Inflammatory macrophage treated with lipopolysaccharide for 4 hours (primary cell): Measurements from ENCODE around the gene INPP4B.

Source experiments
- DNase-seq: peaks from one replicate; pipeline ENCODE4 v3.0.0-alpha.2; 2020

INPP4B gene

DNA sequence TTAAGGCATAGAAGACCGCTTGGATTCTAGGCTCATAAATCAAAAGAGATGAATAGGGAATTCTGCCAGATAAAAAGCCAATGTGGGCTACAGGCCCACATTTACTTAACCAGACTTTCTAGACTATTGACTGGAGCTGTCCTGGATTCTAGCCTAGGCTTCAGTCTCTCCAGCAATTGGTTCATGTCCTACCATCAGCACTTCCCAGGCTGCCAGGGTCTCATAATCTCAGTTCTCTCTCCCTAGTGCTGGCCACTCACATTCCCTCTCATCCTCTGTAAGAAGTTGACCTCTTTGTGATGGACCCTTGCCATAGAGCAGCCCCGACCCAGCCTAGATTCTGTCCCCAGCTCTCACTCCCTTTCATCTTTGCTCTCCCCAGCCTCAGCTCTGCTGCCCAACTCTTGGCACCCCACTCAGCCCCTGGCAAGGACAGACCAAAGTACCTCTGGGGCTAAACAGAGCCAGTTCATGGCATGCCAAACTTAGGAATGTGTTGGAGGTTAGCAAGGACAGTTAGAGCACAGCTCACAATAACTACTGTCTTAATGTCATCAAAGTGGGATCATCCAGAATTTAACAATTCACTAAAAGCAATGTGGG, 396.2 kb downstream of the INPP4B start:
- DNase-seq, result no peak

DNA sequence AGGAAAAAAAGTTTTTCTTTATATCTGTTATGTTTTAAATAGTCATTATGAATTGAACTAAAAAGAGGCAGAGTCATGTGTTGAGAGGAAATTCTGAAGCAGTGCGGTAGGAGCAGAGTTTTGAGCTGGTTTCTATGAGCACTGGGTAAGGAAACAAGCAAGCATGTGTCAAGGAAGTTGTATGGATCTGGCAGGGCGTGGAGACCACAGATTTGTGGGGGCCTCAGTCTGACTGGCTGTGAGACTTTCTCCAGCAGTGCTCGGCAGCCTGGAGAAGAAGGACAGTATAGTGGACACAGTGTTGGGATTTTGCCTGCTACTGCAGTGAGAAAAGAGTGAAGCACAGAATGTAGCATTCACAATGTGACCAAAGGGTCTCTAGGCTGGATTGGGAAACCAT, 399.1 kb downstream of the INPP4B start:
- DNase-seq, result no peak

DNA sequence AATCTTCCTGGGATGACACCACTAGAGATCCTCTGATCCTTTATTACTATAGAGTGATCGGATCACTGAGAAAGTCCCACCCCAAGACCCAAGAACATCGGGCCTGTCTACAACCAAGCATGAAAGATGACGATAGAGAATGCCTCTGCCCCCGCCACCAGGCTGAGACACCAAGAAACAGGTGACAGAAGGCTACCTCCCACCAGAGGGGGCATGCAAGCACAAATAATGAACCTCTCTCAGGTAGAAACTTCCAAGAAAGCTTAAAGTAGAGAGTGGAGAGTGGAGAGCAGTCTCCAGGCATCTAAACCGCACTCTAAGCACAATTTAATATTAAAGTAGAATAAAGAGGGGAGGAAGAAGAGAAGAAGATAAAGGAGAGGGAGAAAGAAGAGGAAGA, 402.6 kb downstream of the INPP4B start:
- no peak for DNase-seq

DNA sequence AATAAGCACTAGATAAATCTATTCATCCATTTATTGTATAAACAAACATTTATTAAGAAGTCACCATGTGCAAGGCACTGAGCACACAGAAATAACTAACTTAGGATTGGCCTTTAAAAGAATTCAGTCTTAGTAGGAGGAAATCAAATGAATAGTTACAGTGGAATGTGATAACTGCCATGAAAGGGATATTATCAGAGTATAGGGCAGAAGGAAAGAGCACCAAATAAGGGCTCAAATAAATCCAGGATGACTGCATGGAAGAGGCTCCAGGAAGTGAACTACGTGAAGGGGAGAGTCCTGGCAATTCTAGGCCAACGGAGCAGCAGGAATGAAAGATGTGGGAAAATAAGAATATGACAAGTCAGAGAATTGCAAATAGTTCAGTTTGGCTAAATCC, 406.0 kb downstream of the INPP4B start:
- DNase-seq, result no peak

DNA sequence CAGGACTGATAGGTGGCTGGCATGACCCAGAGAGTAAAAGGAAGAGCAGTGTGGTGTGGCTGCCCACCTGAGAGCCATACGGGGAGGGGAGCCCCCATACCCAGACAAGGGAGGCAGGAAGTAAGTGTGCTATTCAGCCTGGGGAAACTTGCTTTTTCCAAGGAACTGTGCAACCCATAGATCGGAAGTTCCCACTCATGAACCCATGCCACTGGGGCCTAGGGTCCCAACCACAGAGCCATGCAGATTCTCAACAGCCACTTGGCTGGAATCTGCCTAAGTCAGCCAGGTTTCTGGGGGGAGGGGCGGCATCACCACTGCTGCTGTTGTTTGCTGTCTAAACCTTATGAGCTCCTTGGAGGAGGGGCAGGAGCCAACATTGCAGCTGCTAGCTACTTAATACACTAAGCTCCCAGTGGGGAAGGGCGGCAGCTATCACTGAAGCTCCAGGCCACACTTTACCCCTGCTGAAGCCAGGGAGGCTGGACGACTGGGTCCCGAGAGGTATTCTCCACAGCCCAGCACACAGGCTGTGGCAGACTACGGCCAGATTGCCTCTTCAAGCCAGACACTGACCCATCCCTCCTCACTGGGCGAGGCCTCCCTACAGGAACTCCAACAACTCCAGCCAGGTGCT, 410.4 kb downstream of the INPP4B start:
- DNase-seq, result no peak

DNA sequence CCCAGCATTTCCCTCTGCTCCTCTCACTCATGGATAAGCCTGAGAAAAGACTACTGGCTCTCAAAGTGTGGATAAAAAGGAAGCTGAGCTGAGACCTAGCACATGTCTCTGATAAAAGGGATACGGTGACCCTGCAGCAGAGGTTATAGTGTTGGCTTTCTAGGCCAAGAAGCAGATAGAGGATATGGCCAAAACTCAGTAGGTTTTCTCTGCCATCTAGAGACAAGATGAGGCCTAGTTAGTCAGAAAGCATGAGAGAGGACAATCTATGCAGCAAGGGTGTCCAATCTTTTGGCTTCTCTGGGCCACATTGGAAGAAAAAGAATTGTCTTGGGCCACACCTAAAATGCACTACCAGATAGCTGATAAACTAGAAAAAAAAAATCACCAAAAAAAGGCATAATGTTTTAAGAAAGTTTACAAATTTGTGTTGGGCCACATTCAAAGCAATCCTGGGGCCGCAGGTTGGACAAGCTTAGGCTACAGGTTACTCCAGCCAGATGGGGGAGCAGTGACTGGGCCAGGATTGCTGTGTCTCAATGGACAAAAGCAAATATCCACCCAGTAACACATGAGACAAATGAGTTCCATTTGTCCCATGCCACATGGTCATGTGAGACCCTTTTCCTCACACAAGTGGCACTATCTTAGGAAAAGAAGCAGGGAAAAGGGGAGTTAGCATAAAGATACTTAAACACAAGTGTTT, 411.4 kb downstream of the INPP4B start:
- DNase-seq, result no peak

DNA sequence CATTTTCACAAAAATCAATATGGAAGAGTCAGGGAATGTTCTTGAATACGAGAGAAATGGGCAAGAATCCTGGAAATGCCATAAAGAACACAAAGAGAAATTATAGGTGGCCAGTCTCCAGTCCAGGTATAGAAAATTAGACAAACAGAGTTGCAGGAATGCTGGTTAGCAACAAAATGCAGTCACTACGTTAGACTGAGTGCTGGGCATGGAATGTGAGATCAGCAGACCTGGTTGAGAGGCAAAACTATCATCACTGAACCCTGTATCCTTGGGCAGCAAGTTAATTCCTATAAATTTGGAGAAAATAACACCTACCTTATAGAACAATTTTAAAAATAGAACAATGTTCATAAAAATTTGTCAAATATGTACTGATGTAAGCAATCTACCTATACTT, 417.4 kb downstream of the INPP4B start:
- no peak for DNase-seq

DNA sequence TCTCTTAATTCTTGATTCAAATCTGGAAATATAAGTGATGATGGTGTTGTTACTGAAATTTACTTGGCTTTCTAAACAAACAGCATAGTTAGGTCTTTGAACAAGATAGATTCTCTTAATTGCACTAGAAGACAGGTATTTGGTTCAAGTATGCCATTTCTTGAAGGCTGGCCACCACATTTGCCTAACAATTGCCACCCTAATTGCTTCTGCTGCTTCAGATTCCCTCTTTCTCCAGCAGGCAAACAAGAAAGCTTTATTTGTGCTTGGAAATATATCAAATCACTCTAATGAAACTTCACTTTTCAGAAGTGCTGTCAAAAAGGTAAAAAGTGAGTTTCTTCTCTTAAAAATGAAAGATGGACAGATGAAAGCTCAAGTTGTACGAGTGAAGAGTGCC, 418.6 kb downstream of the INPP4B start:
- no peak for DNase-seq

DNA sequence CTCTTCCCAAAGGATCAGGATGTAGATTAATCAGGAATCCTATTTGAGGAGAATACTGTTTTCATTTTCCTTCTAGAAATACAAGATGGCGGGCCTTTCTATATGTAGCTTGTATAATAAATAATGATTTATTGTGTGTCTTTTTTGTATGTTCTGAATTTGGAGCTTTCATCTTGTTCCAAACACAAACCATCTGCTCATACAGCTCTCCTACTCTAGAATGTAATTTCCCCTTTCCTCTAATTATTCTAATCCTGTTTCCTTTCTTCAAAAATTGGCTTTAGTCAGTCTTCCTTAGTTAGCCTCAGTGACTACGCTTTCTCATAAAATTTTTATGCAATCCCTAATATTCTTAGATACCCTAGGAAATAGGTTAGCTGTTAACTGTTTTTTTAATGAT, 422.2 kb downstream of the INPP4B start:
- no peak for DNase-seq

DNA sequence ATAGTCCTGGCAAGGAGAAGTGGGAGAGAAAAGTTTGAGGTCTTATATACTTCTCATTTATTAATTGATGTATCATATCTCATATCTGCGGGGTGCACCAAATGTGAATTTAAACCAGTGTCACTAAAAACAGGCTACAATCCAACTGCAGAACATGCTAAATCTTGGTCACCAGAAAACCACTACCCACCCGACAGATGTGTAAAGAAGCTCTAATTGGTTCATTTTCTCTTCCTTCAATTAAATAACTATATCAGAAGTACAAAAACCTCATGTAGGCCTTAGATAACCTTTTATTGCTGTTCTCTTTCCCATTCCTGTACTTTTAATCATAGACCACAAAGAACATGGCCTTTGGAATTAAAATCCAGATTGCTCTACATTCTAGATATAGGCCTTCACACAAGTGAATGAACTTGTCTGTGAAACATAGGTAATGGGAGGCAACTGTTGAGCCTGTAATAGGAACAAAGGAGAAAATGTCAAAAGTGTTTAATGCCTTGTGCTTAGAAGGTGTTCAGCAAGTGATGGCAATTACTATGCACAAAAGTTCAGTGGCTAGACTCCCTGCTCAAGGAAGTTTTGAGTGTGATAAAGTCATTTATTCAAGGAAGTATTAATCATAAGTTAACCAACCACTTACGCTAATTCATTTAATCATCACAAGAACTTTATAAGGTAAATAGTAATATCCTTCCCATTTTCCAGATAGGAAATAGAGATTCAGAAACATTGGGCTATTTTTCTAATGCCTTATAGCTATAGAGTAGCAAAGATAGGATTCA, 425.6 kb downstream of the INPP4B start:
- no peak for DNase-seq

DNA sequence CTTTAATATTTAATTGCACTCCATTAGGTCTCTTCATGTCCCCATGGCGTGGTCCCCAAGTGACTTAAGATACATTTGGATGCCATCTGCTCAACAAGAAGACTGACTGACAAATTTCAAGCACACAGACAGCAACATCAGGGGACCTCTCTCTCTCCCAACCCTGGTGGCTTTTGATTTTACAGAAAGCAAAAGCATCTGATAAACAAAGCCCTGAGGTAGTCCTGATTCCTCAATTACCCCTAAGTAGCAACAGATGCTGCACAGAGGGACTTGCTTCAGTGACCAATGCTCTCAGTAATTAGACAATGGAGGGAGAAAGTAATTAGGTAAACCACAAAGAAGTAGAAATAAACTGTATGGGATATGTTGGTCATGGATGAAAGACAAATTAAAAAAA, 426.4 kb downstream of the INPP4B start:
- no peak for DNase-seq

DNA sequence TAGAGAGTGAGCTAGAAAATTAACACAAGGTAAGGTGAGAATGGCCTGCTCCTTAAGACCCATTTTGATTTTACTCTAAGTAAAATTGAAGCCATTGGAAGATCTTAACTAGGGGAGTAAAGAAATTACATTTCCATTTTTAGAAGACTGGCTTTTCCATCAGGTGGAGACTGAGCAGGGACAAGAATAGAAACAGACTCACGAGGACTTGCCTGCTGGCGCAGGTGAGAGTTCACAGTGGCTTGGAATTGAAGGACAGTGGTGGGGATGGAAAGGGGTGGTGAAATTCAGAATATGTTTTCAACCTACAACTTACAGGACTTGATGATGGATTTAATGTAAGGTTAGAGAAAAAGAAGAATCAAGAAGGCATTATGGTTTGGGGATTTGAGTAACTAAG, 427.4 kb downstream of the INPP4B start:
- DNase-seq, result no peak

DNA sequence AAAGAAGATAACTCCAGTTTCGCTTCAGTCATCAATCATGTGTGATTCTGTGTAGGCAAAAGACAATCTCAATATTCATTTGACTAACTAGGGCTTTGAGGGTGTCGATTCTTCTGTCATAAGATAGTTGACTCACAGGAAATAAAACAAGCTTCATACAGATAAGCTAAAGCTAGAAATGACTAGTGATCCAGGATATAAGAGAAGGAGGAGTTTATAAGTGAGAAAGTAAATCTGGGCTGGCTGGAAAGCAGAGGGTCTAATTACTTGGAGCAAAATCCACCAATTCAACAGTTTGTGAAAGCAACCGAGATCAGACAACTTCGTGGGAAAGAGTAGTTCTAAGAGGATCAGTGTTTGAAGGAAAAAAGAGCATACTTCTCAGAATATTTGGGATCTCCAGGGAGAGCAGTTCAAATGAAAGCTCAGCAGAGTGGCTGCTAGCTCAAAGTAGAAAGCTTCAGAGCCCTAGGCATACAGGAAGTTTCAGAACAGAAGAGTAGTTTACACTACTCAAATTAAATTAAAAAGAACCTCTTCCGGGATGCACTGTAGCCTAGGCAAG, 429.3 kb downstream of the INPP4B start:
- no peak for DNase-seq

DNA sequence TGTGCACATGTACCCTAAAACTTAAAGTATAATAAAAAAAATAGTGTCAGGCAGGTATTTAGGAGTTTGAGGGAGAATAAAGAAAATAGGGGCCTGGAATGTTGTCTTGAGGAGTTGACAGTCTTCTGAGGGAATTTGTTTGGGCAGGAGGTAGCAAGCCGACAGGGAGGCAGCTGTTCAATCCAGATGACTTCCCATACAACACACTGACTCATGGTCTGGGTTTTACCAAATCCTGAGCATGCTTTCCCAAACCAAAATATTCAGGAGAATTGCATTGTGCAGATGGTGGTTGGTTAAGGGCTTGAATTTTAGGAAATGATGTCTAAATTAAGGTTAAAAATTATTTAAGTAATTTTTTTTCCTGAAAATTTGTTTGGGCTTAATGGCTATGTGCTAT, 430.0 kb downstream of the INPP4B start:
- DNase-seq, result no peak

DNA sequence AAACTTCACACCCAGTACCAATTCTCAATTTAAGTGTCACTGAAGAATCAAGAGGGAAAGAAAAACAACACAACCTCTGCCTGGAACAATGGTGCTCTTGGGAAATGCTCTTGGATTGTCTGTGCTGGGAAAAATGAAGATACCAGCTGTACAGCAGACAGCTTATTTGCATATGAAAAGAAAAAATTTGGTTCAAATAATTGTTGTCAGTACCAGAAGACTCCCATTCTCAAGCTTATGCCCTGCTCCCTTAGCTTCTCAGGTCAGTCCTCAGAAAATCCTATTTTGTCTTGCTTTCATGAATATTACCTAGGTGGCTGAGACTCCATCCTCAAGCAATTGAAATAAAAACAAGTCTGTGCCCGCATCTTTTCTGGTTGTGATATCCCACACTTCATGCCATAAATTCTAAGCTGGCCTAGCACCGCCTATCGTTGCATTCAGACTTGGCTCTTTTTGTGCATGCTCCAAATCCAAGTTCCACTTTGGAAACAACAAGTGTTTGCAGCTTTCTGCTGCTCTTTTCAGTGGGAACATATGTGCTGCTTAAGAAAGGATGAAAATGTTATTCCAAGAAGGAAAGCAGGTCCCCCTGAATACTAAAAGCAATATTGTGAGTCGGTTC, 431.6 kb downstream of the INPP4B start:
- DNase-seq, result no peak

DNA sequence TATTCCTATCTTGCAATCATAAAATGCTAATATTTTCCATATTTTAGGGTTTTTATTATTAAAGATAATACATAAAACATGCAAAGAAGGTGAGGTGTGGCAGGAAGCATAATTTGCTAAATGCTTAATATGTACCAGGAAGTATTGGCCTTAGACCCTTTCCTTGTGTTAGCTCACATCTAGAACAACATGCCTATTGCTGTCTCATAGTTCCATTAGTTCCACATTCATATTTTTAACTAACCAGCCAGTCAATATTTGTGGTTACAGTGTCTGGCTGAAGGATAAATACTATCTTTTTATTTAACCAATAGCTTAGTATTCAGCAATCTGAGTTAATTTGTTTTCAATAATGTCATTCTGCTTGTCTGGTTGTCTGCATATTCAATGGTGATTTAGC, 432.6 kb downstream of the INPP4B start:
- no peak for DNase-seq

DNA sequence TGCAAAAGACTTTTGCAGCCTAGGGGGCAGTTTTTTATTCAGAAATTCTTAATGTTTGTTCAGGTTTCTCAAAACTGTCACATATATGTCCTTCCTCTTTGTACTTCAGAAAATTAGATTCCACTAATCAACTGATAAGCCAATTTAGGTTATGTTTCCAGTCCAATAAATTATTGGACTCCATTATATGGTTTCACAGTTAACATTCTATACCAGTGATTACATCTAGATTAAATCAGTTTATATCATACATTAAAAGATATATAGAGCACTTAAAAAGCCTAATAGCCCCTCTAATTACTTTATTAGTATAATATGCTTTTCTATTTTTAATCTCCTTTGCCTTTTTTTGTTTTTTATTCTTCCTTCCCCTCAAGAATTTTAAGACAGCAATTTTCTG, 434.1 kb downstream of the INPP4B start:
- no peak for DNase-seq

DNA sequence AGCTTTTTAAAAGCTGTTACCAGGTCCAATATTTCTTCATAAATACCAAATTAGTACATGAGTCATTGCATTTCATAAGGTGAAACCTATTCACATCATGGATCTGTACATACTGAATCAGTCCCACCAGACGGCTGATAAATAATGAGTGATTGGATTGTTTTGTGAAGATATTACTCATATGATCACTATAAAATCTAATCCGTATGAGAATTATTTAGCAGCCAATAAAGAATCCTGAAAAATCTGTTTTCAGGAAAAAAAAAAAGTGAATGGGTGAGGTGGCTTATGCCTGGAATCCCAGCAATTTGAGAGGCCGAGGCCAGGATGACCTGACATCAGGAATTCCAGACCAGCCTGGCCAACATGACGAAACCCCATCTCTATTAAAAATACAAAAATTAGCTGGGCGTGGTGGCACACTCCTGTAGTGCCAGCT, 438.1 kb downstream of the INPP4B start:
- no peak for DNase-seq

DNA sequence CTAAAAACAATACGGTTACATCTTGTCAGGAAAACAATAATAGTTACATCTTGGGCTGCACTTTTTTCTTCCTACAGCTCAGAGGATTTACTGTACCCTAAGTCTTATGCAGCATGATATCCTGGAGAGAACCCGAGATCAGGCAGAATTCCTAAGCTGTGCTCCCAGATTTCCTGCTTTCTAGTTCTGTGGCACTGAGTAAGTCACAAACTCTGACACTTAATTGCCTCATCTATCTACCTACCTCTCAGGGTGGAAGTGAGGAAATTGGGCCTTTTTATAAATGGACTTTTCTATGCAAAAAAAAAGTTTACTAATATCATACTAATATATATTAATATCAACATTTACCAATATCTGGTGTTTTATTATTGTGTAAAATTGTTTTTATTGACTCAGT, 438.5 kb downstream of the INPP4B start:
- no peak for DNase-seq

DNA sequence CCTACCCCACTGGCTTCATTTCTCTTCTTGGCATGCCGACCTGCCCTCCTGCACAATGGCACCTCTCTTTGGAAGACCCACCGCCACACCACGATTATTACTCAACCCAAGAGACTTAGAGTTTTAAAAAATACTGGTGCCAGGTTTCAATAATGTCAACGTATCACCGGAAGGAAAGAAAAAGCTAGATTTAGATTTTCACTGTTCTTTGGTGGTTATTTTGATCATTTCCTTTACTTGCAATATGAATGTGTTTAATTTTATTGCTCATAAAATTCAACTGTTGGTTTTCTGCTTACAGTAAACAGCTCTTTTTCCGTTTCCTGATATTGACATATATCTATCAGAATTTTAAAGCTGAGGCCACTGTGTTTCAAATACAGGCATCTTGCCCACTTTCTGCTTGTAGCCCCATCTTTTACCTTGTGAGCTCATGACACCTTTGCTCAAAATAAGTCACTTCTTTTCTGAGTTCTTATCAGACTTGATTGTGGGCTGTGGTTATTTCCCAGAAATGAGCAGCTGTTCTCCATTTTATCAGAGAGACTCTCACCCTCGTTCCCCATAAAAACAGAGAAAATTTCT, 439.1 kb downstream of the INPP4B start:
- DNase-seq, result no peak

DNA sequence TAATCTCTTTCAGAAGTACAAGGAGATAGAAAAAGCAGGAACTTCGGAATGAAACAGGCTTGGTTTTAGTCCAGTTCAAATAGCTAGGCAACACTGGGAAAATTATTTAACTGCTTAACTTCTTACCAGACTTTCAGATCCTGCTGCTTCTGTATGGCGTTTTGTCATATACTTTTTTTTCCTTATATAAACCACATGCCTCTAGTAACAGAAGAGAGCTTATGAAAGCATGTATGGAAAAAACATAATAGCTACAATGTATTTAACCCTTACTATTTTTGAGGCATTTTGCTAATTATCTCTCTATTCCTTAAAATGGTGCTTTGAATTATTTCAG, 439.6 kb downstream of the INPP4B start:
- no peak for DNase-seq

DNA sequence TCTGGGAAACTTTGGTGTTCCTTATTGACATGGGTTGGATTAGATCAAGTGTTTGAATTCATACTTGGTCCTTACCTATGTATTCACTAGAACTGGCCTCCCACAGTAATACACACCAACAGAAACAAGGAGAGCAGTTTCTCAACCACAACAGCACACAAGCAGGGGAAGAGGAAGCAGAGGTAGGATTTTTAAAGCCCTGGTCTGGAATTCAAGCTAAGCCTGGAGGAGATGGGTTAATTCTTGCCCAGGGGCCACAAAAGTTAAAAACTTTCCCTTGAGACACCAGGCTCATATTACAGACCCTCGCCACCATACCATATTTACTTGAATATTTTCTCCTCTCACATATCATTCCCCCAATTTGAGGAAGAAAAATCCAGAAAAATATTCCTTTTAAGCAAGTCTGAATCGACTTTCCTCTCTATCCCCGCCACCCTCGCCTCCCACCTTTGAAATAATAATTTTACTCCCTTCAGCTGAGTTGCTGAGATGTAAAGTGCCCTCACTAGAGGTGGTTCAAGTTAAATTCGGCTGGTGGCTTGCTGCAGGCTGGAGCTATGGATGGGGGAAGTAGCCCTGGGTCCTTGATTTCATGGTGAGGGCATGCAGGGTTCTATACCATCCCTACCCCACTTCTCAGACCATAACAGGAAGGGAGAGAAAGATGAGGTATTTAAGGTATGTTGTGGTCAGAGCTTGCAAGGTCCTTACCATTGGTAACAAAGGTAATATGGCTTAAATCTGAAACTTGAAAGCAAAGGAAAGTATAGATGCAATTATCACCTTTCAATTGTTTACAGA, 440.2 kb downstream of the INPP4B start:
- no peak for DNase-seq
